ENCODE measurements around the gene UPF2. TPM values are rescaled to one million over a fixed set of nuclear protein-coding genes. Genes with fewer than 3 reads are reported as not detected.

UPF2 gene
- total RNA-seq, 1 donor from 2014 or later: 16.6 TPM

DNA sequence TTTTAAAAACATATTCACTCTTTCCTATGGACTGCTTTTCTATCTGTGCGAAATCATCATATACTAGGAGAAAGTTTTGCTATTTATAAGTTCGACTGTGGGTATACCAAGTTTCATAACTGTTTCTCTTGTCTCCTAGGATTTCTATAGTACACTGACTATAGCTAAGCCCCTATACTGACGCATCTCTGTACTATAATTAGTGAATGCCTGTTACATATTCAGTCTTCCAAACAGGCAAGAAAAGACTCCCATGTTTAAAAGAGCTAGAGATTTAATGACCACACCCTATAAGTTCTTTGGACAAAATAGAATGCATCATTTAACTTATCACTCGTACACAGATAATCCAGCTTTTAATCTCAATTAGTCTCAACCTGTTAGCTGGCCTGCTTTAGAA is 80.8 kb downstream of the UPF2 start:
- no peak for DNase-seq (ENCODE audit: low spot score)

- DNase-seq (ENCODE audit: low spot score): peak; percentile 4
Measured at GRCh38 chr10:11959966-11960365, 82.6 kb downstream of the UPF2 start.

- no peak for DNase-seq (ENCODE audit: low spot score)
Measured at GRCh38 chr10:11958956-11959355, 83.7 kb downstream of the UPF2 start.

GRCh38 chr10:11951695-11952094 is 90.9 kb downstream of the UPF2 start:
- DNase-seq (ENCODE audit: low spot score): no peak

DNA sequence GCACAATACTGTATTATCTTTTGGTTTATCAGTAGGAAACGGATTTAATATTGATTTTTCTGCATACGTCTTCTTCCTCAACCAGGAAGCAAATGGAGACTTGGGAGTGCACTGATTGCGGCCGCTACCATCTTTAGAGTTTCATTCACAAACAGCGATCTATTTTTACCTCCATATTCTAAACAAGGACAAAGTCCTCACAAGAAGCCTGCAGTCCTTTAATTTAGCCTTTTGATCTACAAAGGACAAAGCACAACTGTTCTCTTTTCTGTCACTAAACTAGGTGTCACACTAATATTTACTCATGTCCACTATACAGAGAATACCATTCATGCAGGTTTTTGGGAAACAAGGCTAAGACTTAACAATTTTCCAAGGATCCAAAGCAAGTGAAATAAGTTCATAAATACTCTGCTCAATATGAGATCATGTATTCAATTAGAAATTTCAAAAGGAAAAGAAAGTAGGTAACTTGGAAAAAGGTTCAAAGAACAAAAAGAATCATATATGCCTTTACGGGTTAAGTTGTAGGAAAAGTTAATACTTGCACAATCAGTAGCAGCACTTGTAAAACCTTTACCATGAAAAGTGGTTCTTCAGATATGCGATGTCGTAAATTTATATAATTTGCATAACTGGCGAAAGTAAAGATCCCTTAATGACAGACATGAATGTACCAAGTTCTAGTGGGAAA is 92.1 kb downstream of the UPF2 start:
- DNase-seq (ENCODE audit: low spot score): no peak

- DNase-seq (ENCODE audit: low spot score): no peak
Measured at GRCh38 chr10:11949152-11949551, 93.5 kb downstream of the UPF2 start.

- no peak for DNase-seq (ENCODE audit: low spot score)
Measured at GRCh38 chr10:11946652-11947051, 96.0 kb downstream of the UPF2 start.

DNA sequence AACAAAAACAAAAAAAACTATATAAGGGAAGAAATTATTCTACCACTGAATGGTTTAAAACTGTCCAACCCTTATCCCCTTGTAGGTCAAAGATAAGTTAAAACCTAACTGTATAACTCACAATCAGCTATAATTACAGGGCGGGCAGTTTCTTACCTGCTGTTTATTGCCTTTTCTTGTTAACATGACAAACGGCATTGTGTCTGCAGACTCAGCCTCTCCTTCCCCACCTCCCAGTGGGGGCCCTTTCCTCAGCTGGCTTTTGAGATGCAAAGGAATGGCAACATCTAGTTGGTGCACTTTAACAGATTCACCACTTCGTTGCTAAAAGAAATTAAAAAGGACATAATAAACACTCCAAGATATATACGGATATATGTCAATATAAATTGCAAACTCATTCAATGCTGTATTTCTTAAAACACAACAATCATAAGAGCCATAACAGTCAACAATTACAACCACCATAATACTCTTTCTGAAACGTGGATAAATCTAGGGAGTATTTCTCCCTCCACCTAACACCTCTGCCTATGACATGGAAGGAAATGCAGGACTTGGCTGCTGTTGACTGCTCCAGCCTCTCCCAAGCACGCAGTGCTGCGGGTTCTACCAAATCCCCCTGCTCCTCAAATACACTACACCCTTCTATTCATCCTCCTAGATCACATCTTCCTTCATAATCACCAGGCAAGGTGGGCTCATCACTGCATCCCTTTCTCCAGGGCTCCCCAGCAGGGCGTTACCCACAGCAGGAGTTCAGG is 106.0 kb downstream of the UPF2 start:
- no peak for DNase-seq (ENCODE audit: low spot score)

- no peak for DNase-seq (ENCODE audit: low spot score)
Measured at GRCh38 chr10:11934262-11934661, 108.3 kb downstream of the UPF2 start.

DNA sequence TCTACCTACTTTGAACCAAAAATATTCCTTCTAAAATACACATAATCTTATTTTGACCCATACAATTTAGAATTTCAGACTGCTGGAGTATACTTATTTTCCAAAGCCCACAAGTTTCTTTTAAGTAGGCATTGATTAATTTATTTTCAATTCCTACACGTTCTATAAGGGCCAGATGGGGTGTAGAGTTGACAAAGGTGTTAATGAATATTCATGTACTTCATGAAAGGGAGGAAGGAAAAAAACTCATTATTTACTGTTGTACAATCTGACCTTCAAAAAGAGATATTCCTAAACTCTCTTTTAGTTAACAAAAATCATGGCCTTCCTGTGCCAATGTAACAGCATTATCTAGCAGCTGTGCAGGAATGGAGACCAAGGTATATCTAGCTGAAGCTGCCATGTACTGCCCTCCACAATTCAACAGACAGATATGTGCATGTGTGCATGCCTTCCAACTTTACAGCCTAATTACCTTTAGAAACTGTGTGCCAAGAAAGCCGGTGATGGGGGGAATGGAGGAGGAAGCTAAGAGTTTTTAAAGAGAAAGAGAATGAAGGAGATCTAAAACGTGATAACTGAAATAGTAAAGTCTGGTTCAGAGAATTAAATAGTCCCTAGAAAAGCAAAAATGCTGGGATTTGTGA is 108.9 kb downstream of the UPF2 start:
- no peak for DNase-seq (ENCODE audit: low spot score)

DNA sequence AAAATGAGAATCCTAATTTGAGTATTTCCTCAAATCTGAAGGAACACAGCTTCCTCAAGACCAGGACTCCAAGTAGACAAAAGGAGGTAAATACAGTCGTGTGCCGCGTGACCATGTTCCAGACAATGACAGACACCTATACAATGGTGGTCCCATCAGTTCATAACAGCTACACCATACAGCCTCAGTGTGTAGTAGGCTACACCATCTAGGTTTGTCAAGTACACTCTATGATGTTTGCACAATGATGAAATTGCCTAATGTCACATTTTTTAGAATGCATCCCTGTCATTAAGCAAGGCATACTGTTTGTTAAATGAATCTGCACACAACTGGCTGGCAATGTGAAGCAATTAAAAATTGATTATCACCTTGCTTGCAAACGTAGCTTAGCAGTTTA is 111.6 kb downstream of the UPF2 start:
- no peak for DNase-seq (ENCODE audit: low spot score)

GRCh38 chr10:11930312-11930978 is 112.2 kb downstream of the UPF2 start:
- no peak for DNase-seq (ENCODE audit: low spot score)

DNA sequence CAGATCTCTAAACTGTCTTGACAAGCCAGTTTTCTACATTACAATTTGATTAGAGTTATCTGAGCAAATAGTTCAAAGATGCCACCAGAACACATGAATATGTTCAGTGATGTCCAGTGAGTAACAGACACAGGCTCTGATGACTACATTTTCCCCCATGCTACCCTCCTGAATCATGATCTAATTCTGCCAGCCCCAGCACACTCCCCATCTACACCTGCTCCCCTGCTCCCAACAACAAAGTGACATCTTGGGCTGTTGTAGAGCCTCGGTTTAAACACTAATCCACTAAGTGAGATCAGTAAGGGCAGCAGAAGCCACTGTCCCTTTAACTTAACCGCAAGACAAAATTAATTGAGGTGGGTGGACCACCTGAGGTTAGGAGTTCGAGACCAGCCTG is 114.9 kb downstream of the UPF2 start:
- no peak for DNase-seq (ENCODE audit: low spot score)

GRCh38 chr10:11921800-11922392 is 120.7 kb downstream of the UPF2 start:
- peak; percentile 18 for DNase-seq (ENCODE audit: low spot score)

DNA sequence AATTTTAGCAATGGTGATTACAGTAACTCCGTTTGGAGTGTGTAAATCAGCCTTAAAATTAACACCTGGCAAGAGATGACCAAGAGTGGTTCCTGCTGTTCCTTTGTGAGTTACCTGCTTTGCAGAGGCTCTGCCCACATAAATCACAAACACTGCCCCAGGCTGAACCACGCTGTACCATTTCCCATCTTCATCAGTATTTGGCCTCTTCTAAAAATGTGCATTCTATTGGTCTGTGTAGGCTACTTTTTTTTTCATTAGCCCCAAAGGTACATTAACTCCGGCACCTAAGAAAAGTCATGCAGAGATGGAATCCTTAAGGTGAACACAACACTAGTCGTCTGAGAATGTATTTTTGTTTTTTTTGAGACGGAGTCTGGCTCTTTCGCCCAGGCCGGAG is 123.3 kb downstream of the UPF2 start:
- no peak for DNase-seq (ENCODE audit: low spot score)

- no peak for DNase-seq (ENCODE audit: low spot score)
Measured at GRCh38 chr10:11918384-11918783, 124.2 kb downstream of the UPF2 start.

DNA sequence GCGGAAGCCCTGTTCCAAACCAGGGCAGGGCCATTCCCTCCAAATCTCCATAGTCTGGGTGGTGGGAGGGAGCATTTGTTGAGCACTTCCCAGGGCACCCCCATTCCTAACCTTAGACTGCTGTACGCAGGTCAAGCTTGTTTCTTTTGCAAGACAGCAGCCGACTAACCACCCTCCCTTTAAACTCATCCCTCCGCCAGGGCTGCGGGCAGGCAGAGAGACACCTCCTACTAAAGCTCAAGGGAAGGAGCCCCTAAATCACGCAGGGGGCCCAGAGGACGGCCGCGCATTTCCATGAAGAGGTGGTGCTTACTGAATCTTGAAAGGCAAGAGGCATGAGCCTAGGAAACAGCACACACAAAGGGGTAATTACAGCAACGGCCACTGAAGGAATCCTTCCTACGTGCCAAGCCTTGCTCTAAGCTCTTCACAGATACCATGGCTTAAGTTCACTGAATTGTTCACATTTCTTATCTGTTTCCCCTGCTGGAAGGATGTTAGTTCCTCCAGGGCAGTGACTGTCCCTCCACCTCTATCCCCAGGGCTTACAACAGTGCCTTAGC is 129.4 kb downstream of the UPF2 start:
- peak; percentile 70 for DNase-seq (ENCODE audit: low spot score)

GRCh38 chr10:11910102-11910501 is 132.5 kb downstream of the UPF2 start:
- DNase-seq (ENCODE audit: low spot score): no peak

GRCh38 chr10:11909618-11910017 is 133.0 kb downstream of the UPF2 start:
- DNase-seq (ENCODE audit: low spot score): no peak

- DNase-seq (ENCODE audit: low spot score): no peak
Measured at GRCh38 chr10:11908991-11909390, 133.6 kb downstream of the UPF2 start.

DNA sequence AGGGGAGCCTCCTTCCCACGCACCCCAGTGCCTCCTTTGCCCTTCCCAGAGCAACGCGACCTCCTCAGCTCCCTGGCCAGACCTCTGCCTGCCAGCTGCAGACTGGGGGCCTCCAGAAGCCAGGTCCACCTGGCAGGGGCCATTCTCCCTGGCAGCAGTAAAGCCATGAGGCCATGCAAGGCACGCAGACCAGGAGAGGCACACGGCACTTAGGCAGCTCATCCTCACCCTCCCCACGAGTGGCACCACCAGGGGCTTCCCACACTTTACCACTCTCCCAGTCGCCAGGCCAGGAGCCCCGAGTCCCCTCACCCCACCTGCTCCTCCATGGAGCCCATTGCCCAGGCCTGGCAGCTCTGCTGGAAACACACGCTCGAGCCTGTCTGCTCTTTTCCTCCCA is 134.1 kb downstream of the UPF2 start:
- DNase-seq (ENCODE audit: low spot score): no peak

GRCh38 chr10:11907914-11908313 is 134.7 kb downstream of the UPF2 start:
- DNase-seq (ENCODE audit: low spot score): no peak

Measured in umbilical cord (tissue), 2 donors.